ENCODE measurements around the gene RPA1. TPM values are rescaled to one million over a fixed set of nuclear protein-coding genes. Genes with fewer than 3 reads are reported as not detected.

RPA1 gene
- 60.6 to 82.2 TPM (median 77.8 TPM) in 5 replicates for total RNA-seq (2022; extraction: Qiagen RNA extraction; ENCODE audit: low read depth)

DNA sequence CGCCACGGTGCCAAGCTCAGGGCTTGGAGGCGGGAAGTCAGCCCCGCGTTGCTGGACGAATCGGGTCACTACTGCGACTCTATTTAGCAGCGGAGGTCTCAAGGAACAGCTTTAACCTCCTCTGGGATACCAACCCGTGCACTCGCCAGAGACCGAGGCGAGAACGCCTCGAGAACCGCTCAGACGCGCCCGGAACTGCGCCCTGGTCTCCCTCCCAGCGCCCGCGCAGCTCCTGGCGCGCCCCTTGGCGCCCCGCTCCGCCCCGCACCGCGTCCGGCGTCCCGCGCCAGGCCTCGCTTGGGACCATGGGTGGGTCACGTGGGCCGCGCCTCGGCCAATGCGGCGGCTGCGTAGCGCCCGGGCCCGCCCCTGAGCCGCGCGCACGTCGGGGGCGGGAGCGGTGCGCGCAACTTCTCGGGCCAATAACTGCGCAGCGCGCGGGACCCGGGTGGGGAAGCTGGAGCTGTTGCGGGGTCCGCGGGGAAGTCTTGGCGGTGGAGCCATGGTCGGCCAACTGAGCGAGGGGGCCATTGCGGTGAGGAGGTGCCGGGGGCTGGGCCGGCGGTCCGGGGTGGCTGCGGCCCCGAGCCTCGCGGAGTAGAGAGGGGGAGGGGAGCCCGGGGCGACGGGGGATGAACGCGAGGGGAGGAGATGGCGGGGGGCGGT, at the start of gene RPA1, which contains the start of gene SMYD4:
RPA1 (plus strand) TSS at position 414 of the 666 bp plus-strand sequence; CDS start at position 503, 89 bp downstream.
SMYD4 (minus strand) TSS at position 311 of the 666 bp plus-strand sequence. CDS start 1,908 bp downstream, outside the sequence.

Other genes with a start within 250 kb of the RPA1 start
- gene SLC43A2, start 201.2 kb upstream of the RPA1 start, total RNA-seq (2022; extraction: Qiagen RNA extraction; ENCODE audit: low read depth), result 6.0 to 8.2 TPM (median 7.1 TPM) in 5 replicates
- 0.16 to 0.43 TPM (median 0.24 TPM) in 5 replicates for gene SCARF1, start 184.3 kb upstream of the RPA1 start, total RNA-seq (2022; extraction: Qiagen RNA extraction; ENCODE audit: low read depth)
- 13.4 to 18.0 TPM (median 17.5 TPM) in 5 replicates for gene RILP, start 180.1 kb upstream of the RPA1 start, total RNA-seq (2022; extraction: Qiagen RNA extraction; ENCODE audit: low read depth)
- 263 to 302 TPM (median 284 TPM) in 5 replicates for gene PRPF8, start 145.1 kb upstream of the RPA1 start, total RNA-seq (2022; extraction: Qiagen RNA extraction; ENCODE audit: low read depth)
- 1.1 to 1.8 TPM (median 1.4 TPM) in 5 replicates for gene TLCD2, start 119.6 kb upstream of the RPA1 start, total RNA-seq (2022; extraction: Qiagen RNA extraction; ENCODE audit: low read depth)
- 23.3 to 33.6 TPM (median 28.4 TPM) in 5 replicates for gene WDR81, start 105.3 kb upstream of the RPA1 start, total RNA-seq (2022; extraction: Qiagen RNA extraction; ENCODE audit: low read depth)
- 1.6 to 2.3 TPM (median 1.8 TPM) in 5 replicates for gene SERPINF2, start 87.1 kb upstream of the RPA1 start, total RNA-seq (2022; extraction: Qiagen RNA extraction; ENCODE audit: low read depth)
- gene SERPINF1, start 67.9 kb upstream of the RPA1 start, total RNA-seq (2022; extraction: Qiagen RNA extraction; ENCODE audit: low read depth), result 1.2 to 2.6 TPM (median 2.1 TPM) in 5 replicates
- gene SMYD4, start 103 bp upstream of the RPA1 start, total RNA-seq (2022; extraction: Qiagen RNA extraction; ENCODE audit: low read depth), result 8.0 to 11.2 TPM (median 10.1 TPM) in 5 replicates
- gene RTN4RL1, start 195.3 kb downstream of the RPA1 start, total RNA-seq (2022; extraction: Qiagen RNA extraction; ENCODE audit: low read depth), result 1.8 to 3.4 TPM (median 2.5 TPM) in 5 replicates
- gene DPH1, start 200.1 kb downstream of the RPA1 start, total RNA-seq (2022; extraction: Qiagen RNA extraction; ENCODE audit: low read depth), result 39.8 to 46.7 TPM (median 41.7 TPM) in 5 replicates
- 51.3 to 85.3 TPM (median 78.0 TPM) in 5 replicates for gene OVCA2, start 212.0 kb downstream of the RPA1 start, total RNA-seq (2022; extraction: Qiagen RNA extraction; ENCODE audit: low read depth)
- gene HIC1, start 225.1 kb downstream of the RPA1 start, total RNA-seq (2022; extraction: Qiagen RNA extraction; ENCODE audit: low read depth), result 0.74 to 1.7 TPM (median 1.5 TPM) in 5 replicates

Data from A549 treated with DMSO at 1 μM for 4 hours (cell line).